GM12874 (cell line): Measurements from ENCODE around the gene VASH1.

Source experiments
- CTCF ChIP-seq: IDR thresholded peaks from 2 replicates; pipeline ENCODE4 v1.5.1; 2011; ENCODE audit warnings: low read depth, mild to moderate bottlenecking, control low read depth, low read length, moderate library complexity; ENCODE audit not compliant: insufficient read depth

The VASH1 gene

GRCh38 chr14:76810953-76811400, 49.7 kb downstream of the VASH1 start:
- peak; percentile 57 for TF ChIP-seq CTCF

- TF ChIP-seq CTCF = no peak
Observed at GRCh38 chr14:76811561-76811960, 50.3 kb downstream of the VASH1 start.

- no peak for TF ChIP-seq CTCF
Observed at GRCh38 chr14:76812093-76812421, 50.8 kb downstream of the VASH1 start.

GRCh38 chr14:76812422-76813383, 51.4 kb downstream of the VASH1 start, which contains the start of gene ANGEL1:
Gene ANGEL1, minus strand, starts transcription at chr14:76812882. Its CDS starts 55 bp downstream, at chr14:76812827.
- no peak for TF ChIP-seq CTCF

GRCh38 chr14:76814726-76815645, 53.7 kb downstream of the VASH1 start:
- TF ChIP-seq CTCF = no peak

- no peak for TF ChIP-seq CTCF
Observed at GRCh38 chr14:76820700-76821099, 59.4 kb downstream of the VASH1 start.

GRCh38 chr14:76826122-76826521, 64.9 kb downstream of the VASH1 start, which contains the start of gene LRRC74A:
Gene LRRC74A, plus strand, starts transcription at chr14:76826408. Its CDS starts 290 bp downstream, at chr14:76826698.
- TF ChIP-seq CTCF = no peak
